Lower leg skin (tissue), 4 donors: ENCODE data around the gene LRIG3. TPM values are rescaled to one million over a fixed set of nuclear protein-coding genes. Genes with fewer than 3 reads are reported as not detected.

Source experiments
- DNase-seq, 2 donors: peaks; one replicate each; pipeline ENCODE4 v3.0.0-alpha.2; 2019; ENCODE audit warnings: low spot score in 2 of 2
- H3K4me3 ChIP-seq: fragments of 200-600 bp; sonication (generic); 2 replicates; pipeline ENCODE4 v1.5.1; 2017; ENCODE audit warnings: mild to moderate bottlenecking, low read depth; ENCODE audit not compliant: poor library complexity, severe bottlenecking
- POLR2A ChIP-seq, 2 donors: fragments of 450-650 bp; IDR thresholded peaks; one replicate each; pipeline ENCODE4 v1.6.1; 2016 to 2017; ENCODE audit warnings: antibody characterized with exemption in 2 of 2, mild to moderate bottlenecking in 1 of 2, moderate library complexity in 1 of 2
- WGBS, 2 donors: methylation state at CpG; one replicate each; pipeline ENCODE4 v1.1.5; 2018; 5-methylcytosine and 5-hydroxymethylcytosine counted together
- intact Hi-C: fragments of 100-400 bp; cut with DNase I; formaldehyde crosslinking; loops from one replicate; pipeline ENCODE4 v1.15.0; 2023; ENCODE audit warnings: low total_unique reads
- total RNA-seq, 4 donors: library from RNA; depleted of rRNA; stranded (reverse); fragments of >200 nt; gene quantifications; one replicate each; pipeline ENCODE4 v1.1.0, GENCODE V29; 2016
- TF ChIP-seq, protein P1 (sequence below), 3 donors: fragments of 450-650 bp; IDR thresholded peaks; one replicate each; pipeline ENCODE4 v1.5.1; 2016; ENCODE audit warnings: antibody characterized with exemption in 3 of 3, mild to moderate bottlenecking in 3 of 3, moderate library complexity in 2 of 3

Gene LRIG3
- total RNA-seq, 4 donors from 2014 or later, result 87.7 to 134 (median 117) TPM

GRCh38 chr12:58916921-58917511 is 3.3 kb downstream of the LRIG3 start:
- intact Hi-C loops, result loop anchor here (10.0 kb wide), 1 partner anchor 138 kb away; no protein-coding TSS in a partner anchor
- WGBS, 2 donors, result 11 to 17% methylated on average over 6 of the region's 6 CpGs
- H3K4me3 ChIP-seq, result no peak overlapping the region
- DNase-seq, result no peak
- TF ChIP-seq, protein P1, sequence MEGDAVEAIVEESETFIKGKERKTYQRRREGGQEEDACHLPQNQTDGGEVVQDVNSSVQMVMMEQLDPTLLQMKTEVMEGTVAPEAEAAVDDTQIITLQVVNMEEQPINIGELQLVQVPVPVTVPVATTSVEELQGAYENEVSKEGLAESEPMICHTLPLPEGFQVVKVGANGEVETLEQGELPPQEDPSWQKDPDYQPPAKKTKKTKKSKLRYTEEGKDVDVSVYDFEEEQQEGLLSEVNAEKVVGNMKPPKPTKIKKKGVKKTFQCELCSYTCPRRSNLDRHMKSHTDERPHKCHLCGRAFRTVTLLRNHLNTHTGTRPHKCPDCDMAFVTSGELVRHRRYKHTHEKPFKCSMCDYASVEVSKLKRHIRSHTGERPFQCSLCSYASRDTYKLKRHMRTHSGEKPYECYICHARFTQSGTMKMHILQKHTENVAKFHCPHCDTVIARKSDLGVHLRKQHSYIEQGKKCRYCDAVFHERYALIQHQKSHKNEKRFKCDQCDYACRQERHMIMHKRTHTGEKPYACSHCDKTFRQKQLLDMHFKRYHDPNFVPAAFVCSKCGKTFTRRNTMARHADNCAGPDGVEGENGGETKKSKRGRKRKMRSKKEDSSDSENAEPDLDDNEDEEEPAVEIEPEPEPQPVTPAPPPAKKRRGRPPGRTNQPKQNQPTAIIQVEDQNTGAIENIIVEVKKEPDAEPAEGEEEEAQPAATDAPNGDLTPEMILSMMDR (IDR thresholded peaks at IDR 0.05), result no peak
- TF ChIP-seq POLR2A (IDR thresholded peaks at IDR 0.05), result no peak

- TF ChIP-seq, protein P1 (IDR thresholded peaks at IDR 0.05), result no peak
- no peak for TF ChIP-seq POLR2A (IDR thresholded peaks at IDR 0.05)
- intact Hi-C loops, result loop anchor here (10.0 kb wide), 1 partner anchor 139 kb away; no protein-coding TSS in a partner anchor
- H3K4me3 ChIP-seq, result no peak overlapping the region
- no peak for DNase-seq
- 15 to 18% methylated on average over 2 of the region's 2 CpGs for WGBS, 2 donors
Measured at GRCh38 chr12:58916161-58916621, 4.1 kb downstream of the LRIG3 start.

GRCh38 chr12:58915634-58916033 is 4.7 kb downstream of the LRIG3 start:
- 9 to 16% methylated on average over 4 of the region's 4 CpGs for WGBS, 2 donors
- DNase-seq, result no peak
- H3K4me3 ChIP-seq, result no peak overlapping the region
- no peak for TF ChIP-seq POLR2A (IDR thresholded peaks at IDR 0.05)
- TF ChIP-seq, protein P1 (IDR thresholded peaks at IDR 0.05), result no peak
- intact Hi-C loops, result loop anchor here (10.0 kb wide), 1 partner anchor 139 kb away; no protein-coding TSS in a partner anchor

GRCh38 chr12:58915037-58915436 is 5.3 kb downstream of the LRIG3 start:
- DNase-seq, result no peak
- H3K4me3 ChIP-seq, result no peak overlapping the region
- TF ChIP-seq, protein P1 (IDR thresholded peaks at IDR 0.05), result no peak
- no peak for TF ChIP-seq POLR2A (IDR thresholded peaks at IDR 0.05)
- WGBS, 2 donors, result 22 to 30% methylated on average over 2 of the region's 2 CpGs
- intact Hi-C loops, result loop anchor here (10.0 kb wide), 1 partner anchor 140 kb away; no protein-coding TSS in a partner anchor

- intact Hi-C loops, result loop anchor here (10.0 kb wide), 1 partner anchor 140 kb away; no protein-coding TSS in a partner anchor
- no peak for DNase-seq
- WGBS, 2 donors, result 30 to 40% methylated on average over 2 of the region's 2 CpGs
- no peak overlapping the region for H3K4me3 ChIP-seq
- TF ChIP-seq POLR2A (IDR thresholded peaks at IDR 0.05), result no peak
- TF ChIP-seq, protein P1 (IDR thresholded peaks at IDR 0.05), result no peak
Measured at GRCh38 chr12:58914457-58914856, 5.8 kb downstream of the LRIG3 start.
